Measurements from ENCODE around the gene CD24. TPM values are rescaled to one million over a fixed set of nuclear protein-coding genes. Genes with fewer than 3 reads are reported as not detected.

The CD24 gene
- total RNA-seq: 0.49 and 2.5 TPM in 2 replicates

GRCh38 chr6:106974336-106974998 lies at the start of gene CD24:
Gene CD24 (minus strand): TSS chr6:106974729. CDS start chr6:106974646, 83 bp downstream.

Other genes starting within 250 kb of the CD24 start
- gene MTRES1, start 53.5 kb upstream of the CD24 start, total RNA-seq: 6.0 and 9.9 TPM in 2 replicates
- 1.1 and 3.0 TPM in 2 replicates for gene BEND3, start 140.8 kb upstream of the CD24 start, total RNA-seq

All from bladder microvascular endothelial cell (primary cell).